Measurements from ENCODE around the gene CYP4F12.

- TF ChIP-seq CTCF (IDR thresholded peaks at IDR 0.05 in 4 of 5, conservative IDR thresholded peaks at IDR 0.05 in 1 of 5) (no peak), POLR2A (IDR thresholded peaks at IDR 0.05) (no peak)
Measured at GRCh38 chr19:15701757-15702533, 29.1 kb downstream of the CYP4F12 start.

All from gastrocnemius medialis (tissue), 4 donors.